BJ (cell line): ENCODE measurements around the gene YLPM1. TPM values are rescaled to one million over a fixed set of nuclear protein-coding genes. Genes with fewer than 3 reads are reported as not detected.

Experiments used
- CTCF ChIA-PET: fragments of 350-600 bp; formaldehyde crosslinking; extraction: SDS; loops from one replicate; lab custom pipeline; 2021; ENCODE audit warnings: antibody characterized with exemption, inconsistent platforms; lab: Yijun Ruan, JAX
- POLR2A ChIA-PET: fragments of 300-600 bp; sonication (Branson Sonifier 250); formaldehyde crosslinking; extraction: SDS; loops from one replicate; lab custom pipeline; 2021; ENCODE audit warnings: antibody characterized with exemption; lab: Charles Lee
- DNase-seq: peaks from one replicate; pipeline ENCODE4 v3.0.0-alpha.2; 2011; ENCODE audit warnings: low read depth
- H3K27me3 ChIP-seq: 2 replicates; pipeline ENCODE4 v1.6.0; 2011; ENCODE audit warnings: low read length; ENCODE audit not compliant: control insufficient read depth, insufficient read depth
- H3K36me3 ChIP-seq: 2 replicates; pipeline ENCODE4 v1.5.1; 2011; ENCODE audit warnings: low read length; ENCODE audit not compliant: control insufficient read depth, insufficient read depth
- H3K4me3 ChIP-seq: 2 replicates; pipeline ENCODE4 v1.5.1; 2011; ENCODE audit warnings: low read depth, mild to moderate bottlenecking, control low read depth, low read length
- polyA plus RNA-seq: library from polyadenylated mRNA; depleted of rRNA; stranded (reverse); fragments of >200 nt; gene quantifications from 2 replicates; pipeline ENCODE4 v1.2.3, GENCODE V29; 2011
- TF ChIP-seq, protein P1 (sequence below): IDR thresholded peaks from 2 replicates; pipeline ENCODE4 v1.5.1; 2011; ENCODE audit warnings: low read depth, mild to moderate bottlenecking, control low read depth, inconsistent platforms, low read length, moderate library complexity; ENCODE audit not compliant: insufficient read depth

YLPM1 gene
- polyA plus RNA-seq, 1 experiment = 5.5 TPM

DNA sequence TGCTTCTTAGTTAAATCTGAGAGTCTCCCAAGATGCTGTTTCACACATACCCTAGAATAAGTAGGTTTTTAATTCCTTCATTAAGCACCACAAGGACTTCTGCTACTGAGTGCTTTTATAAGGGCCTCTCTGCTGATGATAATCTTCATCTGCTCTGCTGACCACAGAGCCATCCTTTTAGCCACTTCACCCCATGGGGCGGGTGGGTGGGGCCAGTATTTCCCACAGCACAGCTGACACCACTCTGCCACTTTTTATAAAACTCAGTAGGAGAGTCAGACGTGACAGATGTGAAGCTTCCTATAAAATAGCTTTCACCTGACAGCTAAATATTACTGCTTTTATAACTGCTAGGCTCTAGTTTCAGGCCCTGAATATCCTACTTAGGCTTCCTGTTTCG lies 29.9 kb upstream of the YLPM1 start:
- CTCF ChIA-PET = interaction anchor here (1.0 to 1.6 kb wide), 2 partner anchors 29 to 121 kb away, joined by 3 to 4 read pairs; partner anchors contain the start of gene LTBP2
- Histone ChIP-seq H3K27me3 (no peaks in the 10 kb centered on the region), H3K36me3 (peaks cover 5% of the 10 kb centered on the region), H3K4me3 (no peak overlapping the region)
- no peak for DNase-seq
- TF ChIP-seq, protein P1, sequence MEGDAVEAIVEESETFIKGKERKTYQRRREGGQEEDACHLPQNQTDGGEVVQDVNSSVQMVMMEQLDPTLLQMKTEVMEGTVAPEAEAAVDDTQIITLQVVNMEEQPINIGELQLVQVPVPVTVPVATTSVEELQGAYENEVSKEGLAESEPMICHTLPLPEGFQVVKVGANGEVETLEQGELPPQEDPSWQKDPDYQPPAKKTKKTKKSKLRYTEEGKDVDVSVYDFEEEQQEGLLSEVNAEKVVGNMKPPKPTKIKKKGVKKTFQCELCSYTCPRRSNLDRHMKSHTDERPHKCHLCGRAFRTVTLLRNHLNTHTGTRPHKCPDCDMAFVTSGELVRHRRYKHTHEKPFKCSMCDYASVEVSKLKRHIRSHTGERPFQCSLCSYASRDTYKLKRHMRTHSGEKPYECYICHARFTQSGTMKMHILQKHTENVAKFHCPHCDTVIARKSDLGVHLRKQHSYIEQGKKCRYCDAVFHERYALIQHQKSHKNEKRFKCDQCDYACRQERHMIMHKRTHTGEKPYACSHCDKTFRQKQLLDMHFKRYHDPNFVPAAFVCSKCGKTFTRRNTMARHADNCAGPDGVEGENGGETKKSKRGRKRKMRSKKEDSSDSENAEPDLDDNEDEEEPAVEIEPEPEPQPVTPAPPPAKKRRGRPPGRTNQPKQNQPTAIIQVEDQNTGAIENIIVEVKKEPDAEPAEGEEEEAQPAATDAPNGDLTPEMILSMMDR = no peak
- POLR2A ChIA-PET = no interaction called here

DNA sequence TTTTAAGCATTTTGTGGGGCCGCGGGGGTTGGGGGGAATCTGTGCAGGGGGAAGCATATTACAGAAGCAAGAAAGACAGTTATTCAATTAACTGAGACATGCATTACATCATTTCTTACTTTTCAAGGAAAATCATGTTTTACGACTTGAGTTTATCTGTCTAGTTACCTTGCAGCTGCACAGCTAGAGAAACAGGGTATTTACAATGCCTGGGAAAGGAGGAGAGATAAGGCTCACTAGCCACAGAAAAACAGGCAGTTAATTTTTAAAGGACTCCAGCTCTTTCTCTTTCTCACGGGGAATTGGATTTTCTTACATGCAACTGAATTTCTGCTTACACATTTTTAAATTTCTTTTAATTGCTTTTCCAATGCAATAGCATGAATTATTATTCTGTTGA lies 28.0 kb upstream of the YLPM1 start:
- POLR2A ChIA-PET = no interaction called here
- Histone ChIP-seq H3K4me3 (no peak overlapping the region), H3K36me3 (peaks cover 7% of the 10 kb centered on the region), H3K27me3 (no peaks in the 10 kb centered on the region)
- CTCF ChIA-PET = no interaction called here
- no peak for DNase-seq
- TF ChIP-seq, protein P1 = no peak

DNA sequence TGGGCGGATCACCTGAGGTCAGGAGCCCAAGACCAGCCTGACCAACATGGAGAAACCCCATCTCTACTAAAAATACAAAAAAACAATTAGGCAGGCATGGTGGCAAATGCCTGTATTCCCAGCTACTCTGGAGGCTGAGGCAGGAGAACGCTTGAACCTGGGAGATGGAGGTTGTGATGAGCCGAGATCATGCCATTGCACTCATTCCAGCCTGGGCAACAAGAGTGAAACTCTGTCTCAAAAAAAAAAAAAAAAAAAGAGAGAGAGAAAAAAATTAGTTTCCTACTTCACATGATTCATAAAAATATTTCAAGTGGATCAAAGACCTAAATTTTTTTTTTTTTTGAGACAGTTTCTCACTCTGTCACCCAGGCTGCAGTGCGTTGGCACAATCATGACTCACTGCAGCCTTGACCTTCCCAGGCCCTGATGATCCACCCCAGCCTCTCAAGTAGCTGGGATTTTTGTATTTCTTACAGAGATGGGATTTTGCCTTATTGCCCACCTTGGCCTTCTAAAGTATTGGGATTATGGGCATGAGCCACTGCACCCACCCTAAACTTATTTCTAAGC lies 25.3 kb upstream of the YLPM1 start:
- Histone ChIP-seq H3K27me3 (no peaks in the 10 kb centered on the region), H3K4me3 (no peak overlapping the region), H3K36me3 (peaks cover 7% of the 10 kb centered on the region)
- DNase-seq = no peak
- POLR2A ChIA-PET = interaction anchor here (0.6 kb wide), 1 partner anchor 79 kb away, joined by 4 read pairs; no protein-coding TSS in a partner anchor
- CTCF ChIA-PET = interaction anchor here (1.2 kb wide), 1 partner anchor 128 kb away, joined by 3 read pairs; no protein-coding TSS in a partner anchor
- TF ChIP-seq, protein P1 = no peak

DNA sequence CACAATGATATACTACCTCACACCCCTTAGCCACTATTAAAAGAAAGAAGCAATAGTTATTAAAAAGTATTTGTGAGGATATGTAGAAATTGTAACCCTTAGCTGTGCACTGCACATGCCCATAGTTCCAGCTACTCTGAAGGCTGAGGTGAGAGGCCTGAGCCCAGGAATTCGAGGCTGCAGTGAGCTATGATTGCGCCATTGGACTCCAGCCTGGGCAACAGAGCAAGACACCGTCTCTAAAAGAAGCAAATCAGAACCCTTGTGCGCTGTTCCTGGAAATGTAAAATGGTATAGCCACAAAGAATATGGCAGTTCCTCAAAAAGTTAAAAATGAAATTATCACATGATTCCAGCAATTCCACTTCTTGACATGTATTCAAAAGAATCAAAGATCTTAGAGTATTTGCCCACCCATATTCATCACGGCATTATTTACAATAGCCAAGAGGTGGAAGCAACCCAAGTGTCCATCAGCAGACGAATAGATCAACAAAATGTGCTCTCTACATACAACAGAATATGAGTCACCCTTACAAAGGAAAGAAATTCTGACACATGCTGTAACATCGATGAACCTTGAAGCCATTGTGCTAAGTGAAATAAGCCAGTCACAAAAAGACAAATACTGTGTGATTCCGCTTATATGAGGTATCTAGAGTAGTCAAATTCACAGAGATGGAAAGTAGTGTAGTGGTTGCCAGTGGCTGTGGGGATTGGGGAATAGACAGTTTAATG lies 23.7 kb upstream of the YLPM1 start:
- no peaks in the 10 kb centered on the region for H3K27me3 ChIP-seq
- no peak for DNase-seq
- peaks cover 3% of the 10 kb centered on the region for H3K36me3 ChIP-seq
- no peak overlapping the region for H3K4me3 ChIP-seq
- ChIA-PET CTCF (interaction anchor here (1.2 kb wide), 1 partner anchor 130 kb away, joined by 3 read pairs; no protein-coding TSS in a partner anchor), POLR2A (no interaction called here)
- TF ChIP-seq, protein P1 = no peak

DNA sequence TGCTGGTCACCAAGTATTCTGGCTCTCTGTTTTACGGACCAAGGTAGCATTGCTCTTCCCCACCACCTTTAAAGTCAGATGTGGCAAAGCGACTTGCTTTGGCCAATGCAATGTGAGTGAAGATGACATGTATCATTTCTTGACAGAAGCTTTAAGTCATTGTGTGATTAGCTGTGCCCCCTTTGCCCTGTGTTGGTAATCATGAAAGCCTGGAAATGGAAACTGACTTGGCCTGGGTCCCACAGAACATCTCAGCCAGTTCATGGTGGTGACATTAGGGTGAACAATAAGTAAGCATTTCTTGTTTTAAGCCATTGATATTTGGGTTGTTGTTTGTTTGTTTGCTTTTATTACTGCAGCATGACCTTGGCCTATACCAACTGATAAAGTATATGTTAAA lies 15.9 kb upstream of the YLPM1 start:
- POLR2A ChIA-PET = no interaction called here
- no peaks in the 10 kb centered on the region for H3K36me3 ChIP-seq
- CTCF ChIA-PET = no interaction called here
- H3K4me3 ChIP-seq = no peak overlapping the region
- H3K27me3 ChIP-seq = no peaks in the 10 kb centered on the region
- no peak for DNase-seq
- TF ChIP-seq, protein P1 = no peak
